Glutamatergic neuron (in vitro differentiated cells): Measurements from ENCODE around the gene PSME3IP1. TPM values are rescaled to one million over a fixed set of nuclear protein-coding genes. Genes with fewer than 3 reads are reported as not detected.

Source experiments
- DNase-seq: peaks from one replicate; pipeline ENCODE4 v3.0.0; 2022
- H3K27ac Mint-ChIP-seq: one replicate; pipeline ENCODE4 v1.8.0; 2020; ENCODE audit warnings: mild to moderate bottlenecking, mixed read lengths, inconsistent platforms; ENCODE audit not compliant: unreplicated experiment
- H3K27me3 Mint-ChIP-seq: one replicate; pipeline ENCODE4 v1.8.0; 2020; ENCODE audit warnings: mild to moderate bottlenecking, moderate library complexity, mixed read lengths, inconsistent platforms; ENCODE audit not compliant: unreplicated experiment
- H3K36me3 Mint-ChIP-seq: one replicate; pipeline ENCODE4 v1.8.0; 2020; ENCODE audit warnings: mild to moderate bottlenecking, mixed read lengths, inconsistent platforms; ENCODE audit not compliant: unreplicated experiment
- H3K4me1 Mint-ChIP-seq: one replicate; pipeline ENCODE4 v1.8.0; 2020; ENCODE audit warnings: mild to moderate bottlenecking, low read depth, mixed read lengths, inconsistent platforms; ENCODE audit not compliant: unreplicated experiment
- H3K4me3 Mint-ChIP-seq: one replicate; pipeline ENCODE4 v1.8.0; 2020; ENCODE audit warnings: mild to moderate bottlenecking, mixed read lengths, inconsistent platforms; ENCODE audit not compliant: unreplicated experiment
- H3K9me3 Mint-ChIP-seq: one replicate; pipeline ENCODE4 v1.8.0; 2020; ENCODE audit warnings: mild to moderate bottlenecking, moderate library complexity, mixed read lengths, inconsistent platforms; ENCODE audit not compliant: unreplicated experiment
- total RNA-seq: library from RNA; stranded (reverse); fragmentation: NEBNext Ultra II Directional; extraction: Animal tissue kit (Norgen Biotek cat#: 25700); gene quantifications from one replicate; pipeline ENCODE4 v1.2.1, GENCODE V29; 2021; ENCODE audit not compliant: unreplicated experiment
- TF ChIP-seq, protein P1 (sequence below): fragments of 200-600 bp; sonication (generic); IDR thresholded peaks from one replicate; pipeline ENCODE4 v1.5.0; 2021; ENCODE audit not compliant: partially characterized antibody, unreplicated experiment

PSME3IP1 gene
- total RNA-seq, 1 donor from 2014 or later = 124 TPM

DNA sequence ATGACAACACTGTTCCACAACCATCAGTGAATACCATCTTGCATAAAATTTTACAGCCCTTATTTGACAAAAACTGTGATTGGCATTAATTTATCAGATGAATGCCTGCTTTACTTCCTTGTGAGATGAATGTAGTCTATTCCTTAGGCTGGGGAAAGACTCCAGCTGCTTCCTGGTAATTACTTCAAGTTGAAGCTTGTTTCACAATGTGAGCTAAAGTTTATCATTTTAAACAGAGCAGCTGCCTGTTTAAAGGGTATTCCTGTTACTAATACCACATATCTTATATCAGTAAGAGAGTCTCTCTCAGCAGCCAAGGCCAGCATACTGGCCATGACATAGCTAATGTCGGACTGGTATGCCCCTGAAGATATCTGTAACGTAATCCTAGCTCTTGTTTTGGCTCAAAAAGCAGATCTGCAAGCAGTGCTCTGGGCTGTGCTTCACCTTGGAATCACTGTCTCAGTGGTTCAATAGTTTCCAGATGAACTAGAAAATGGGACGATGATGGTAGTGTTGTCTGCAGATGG lies 46.0 kb upstream of the PSME3IP1 start:
- Mint-ChIP-seq H3K9me3 (no peaks in the 10 kb centered on the region), H3K36me3 (peaks cover 5% of the 10 kb centered on the region), H3K27me3 (peaks cover 3% of the 10 kb centered on the region), H3K4me1 (peaks cover 7% of the 10 kb centered on the region), H3K4me3 (no peak overlapping the region), H3K27ac (no peak overlapping the region)
- TF ChIP-seq, protein P1, sequence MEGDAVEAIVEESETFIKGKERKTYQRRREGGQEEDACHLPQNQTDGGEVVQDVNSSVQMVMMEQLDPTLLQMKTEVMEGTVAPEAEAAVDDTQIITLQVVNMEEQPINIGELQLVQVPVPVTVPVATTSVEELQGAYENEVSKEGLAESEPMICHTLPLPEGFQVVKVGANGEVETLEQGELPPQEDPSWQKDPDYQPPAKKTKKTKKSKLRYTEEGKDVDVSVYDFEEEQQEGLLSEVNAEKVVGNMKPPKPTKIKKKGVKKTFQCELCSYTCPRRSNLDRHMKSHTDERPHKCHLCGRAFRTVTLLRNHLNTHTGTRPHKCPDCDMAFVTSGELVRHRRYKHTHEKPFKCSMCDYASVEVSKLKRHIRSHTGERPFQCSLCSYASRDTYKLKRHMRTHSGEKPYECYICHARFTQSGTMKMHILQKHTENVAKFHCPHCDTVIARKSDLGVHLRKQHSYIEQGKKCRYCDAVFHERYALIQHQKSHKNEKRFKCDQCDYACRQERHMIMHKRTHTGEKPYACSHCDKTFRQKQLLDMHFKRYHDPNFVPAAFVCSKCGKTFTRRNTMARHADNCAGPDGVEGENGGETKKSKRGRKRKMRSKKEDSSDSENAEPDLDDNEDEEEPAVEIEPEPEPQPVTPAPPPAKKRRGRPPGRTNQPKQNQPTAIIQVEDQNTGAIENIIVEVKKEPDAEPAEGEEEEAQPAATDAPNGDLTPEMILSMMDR = no peak
- no peak for DNase-seq

DNA sequence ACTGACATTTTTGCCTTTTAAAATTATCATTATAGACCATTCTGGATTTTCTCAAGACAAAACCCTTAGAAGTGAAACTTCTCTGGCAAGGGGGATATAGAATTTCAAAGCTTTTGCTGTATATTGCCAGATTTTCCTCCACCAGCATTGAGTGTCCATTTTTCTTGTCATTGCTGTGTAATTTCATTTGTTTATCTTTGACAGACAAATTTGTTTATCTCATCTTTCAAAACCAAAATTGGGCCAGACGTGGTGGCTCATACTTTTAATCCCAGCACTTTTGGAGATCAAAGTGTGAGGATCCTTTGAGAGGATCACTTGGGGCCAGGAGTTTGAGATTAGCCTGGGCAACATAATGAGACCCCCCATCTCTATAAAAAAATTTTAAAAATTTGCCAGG lies 43.2 kb upstream of the PSME3IP1 start:
- Mint-ChIP-seq H3K27ac (no peak overlapping the region), H3K4me3 (no peak overlapping the region), H3K36me3 (peaks cover 4% of the 10 kb centered on the region)

GRCh38 chr16:57226701-57227621 lies 41.1 kb upstream of the PSME3IP1 start:
- TF ChIP-seq, protein P1 = no peak
- Mint-ChIP-seq H3K36me3 (peaks cover 4% of the 10 kb centered on the region), H3K27ac (no peak overlapping the region), H3K4me3 (no peak overlapping the region), H3K9me3 (no peaks in the 10 kb centered on the region), H3K27me3 (no peaks in the 10 kb centered on the region), H3K4me1 (peaks cover 1% of the 10 kb centered on the region)
- DNase-seq = no peak

More for the DNA sequence above, 43.2 kb upstream of the PSME3IP1 start:
- H3K9me3 Mint-ChIP-seq = no peaks in the 10 kb centered on the region
- H3K27me3 Mint-ChIP-seq = peaks cover 3% of the 10 kb centered on the region
- peaks cover 7% of the 10 kb centered on the region for H3K4me1 Mint-ChIP-seq
- TF ChIP-seq, protein P1 = no peak
- no peak for DNase-seq

DNA sequence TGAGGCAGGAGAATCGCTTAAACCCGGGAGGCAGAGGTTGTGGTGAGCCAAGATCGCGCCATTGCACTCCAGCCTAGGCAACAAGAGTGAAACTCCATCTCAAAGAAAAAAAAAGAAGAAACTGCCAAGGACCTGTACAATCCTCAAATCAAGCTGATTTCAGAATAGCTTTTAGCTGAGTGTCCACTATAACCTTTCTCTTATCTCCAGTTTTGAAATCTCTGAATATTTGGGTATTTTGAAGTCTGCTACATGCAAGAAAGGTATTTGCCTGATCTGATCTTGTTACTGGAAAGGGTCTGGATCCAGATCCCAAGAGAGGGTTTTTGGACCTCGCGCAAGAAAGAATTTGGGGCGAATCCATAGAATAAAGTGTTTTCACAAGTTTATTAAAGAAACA lies 40.1 kb upstream of the PSME3IP1 start:
- DNase-seq = no peak

More for the DNA sequence above, 40.1 kb upstream of the PSME3IP1 start:
- Mint-ChIP-seq H3K9me3 (no peaks in the 10 kb centered on the region), H3K36me3 (peaks cover 4% of the 10 kb centered on the region), H3K4me3 (no peak overlapping the region), H3K4me1 (no peaks in the 10 kb centered on the region), H3K27ac (no peak overlapping the region), H3K27me3 (no peaks in the 10 kb centered on the region)
- TF ChIP-seq, protein P1 = no peak
